ENCODE data around the gene PLPP6.

DNA sequence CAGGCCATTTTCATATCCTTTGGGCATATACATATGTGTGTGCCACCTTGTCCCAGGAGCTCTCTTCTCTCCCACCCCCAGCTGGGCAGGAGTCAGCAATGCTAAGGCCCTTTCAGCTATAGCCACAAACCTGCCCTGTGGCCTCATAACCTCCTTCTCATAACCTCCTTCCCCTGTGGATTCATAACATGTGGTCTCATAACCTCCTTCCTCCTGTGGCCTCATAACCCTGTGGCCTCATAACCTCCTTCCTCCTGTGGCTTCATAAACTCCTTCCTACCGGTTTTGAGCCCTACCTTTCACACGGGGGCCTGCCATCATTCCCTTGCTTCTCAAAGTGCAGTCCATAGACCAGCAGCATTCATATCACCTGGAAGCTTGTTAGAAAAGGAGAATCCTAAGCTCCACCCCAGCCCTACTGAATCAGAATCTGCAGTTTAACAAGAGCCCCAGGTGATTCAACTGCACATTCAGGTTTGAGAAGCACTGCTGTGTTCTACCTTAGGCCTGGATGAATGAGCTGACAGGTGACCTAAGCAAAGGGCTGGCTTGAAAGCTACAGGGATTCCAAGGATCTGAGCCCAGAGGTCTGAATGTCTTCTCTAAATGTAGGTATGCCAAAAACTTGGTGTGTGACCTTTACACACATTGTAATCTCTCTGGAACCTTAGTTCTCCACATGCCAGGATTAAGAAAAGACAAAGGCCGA lies 41.9 kb upstream of the PLPP6 start:
- TF ChIP-seq, protein P1, sequence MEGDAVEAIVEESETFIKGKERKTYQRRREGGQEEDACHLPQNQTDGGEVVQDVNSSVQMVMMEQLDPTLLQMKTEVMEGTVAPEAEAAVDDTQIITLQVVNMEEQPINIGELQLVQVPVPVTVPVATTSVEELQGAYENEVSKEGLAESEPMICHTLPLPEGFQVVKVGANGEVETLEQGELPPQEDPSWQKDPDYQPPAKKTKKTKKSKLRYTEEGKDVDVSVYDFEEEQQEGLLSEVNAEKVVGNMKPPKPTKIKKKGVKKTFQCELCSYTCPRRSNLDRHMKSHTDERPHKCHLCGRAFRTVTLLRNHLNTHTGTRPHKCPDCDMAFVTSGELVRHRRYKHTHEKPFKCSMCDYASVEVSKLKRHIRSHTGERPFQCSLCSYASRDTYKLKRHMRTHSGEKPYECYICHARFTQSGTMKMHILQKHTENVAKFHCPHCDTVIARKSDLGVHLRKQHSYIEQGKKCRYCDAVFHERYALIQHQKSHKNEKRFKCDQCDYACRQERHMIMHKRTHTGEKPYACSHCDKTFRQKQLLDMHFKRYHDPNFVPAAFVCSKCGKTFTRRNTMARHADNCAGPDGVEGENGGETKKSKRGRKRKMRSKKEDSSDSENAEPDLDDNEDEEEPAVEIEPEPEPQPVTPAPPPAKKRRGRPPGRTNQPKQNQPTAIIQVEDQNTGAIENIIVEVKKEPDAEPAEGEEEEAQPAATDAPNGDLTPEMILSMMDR (IDR thresholded peaks at IDR 0.05), result no peak
- TF ChIP-seq POLR2A (IDR thresholded peaks at IDR 0.05), result no peak

Measured in thyroid gland (tissue), 4 donors.